LNCAP (cell line): ENCODE measurements around the gene FAN1.
A peak's percentile ranks its signal among the peaks of the same experiment; 100 is the strongest.

Source experiments
- TF ChIP-seq, protein P1 (sequence below): fragments of 450-650 bp; IDR thresholded peaks from 2 replicates; pipeline ENCODE4 v1.5.1; 2017; ENCODE audit warnings: mild to moderate bottlenecking

FAN1 gene

DNA sequence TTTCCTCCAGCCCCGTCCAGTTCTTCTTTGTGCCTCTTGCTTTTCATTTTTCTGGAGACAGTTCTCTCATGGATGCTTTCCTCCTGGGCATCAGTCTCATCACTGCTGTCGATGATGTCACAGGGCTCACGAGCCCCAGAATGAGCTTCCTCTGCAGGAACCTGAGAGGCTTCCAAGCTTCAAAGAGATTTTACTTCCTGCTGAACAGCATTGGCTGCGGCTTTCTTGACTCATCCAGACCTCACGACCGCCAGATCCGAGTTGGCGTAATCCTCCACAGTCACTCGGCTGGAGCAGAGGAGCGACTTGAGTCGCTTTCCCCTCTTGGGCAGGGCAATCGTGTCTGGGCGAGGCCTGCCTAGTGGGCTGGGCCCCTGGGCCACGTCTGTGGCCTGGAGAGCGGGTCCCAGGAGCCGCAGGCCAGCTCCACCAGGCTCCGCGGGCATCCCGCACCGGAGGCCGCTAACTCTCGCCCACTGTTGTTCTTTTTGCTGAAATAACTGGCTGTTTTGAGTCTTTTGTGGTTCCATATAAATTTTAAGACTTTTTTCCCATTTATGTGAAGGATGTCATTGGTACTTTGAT is 20.8 kb upstream of the FAN1 start:
- TF ChIP-seq, protein P1, sequence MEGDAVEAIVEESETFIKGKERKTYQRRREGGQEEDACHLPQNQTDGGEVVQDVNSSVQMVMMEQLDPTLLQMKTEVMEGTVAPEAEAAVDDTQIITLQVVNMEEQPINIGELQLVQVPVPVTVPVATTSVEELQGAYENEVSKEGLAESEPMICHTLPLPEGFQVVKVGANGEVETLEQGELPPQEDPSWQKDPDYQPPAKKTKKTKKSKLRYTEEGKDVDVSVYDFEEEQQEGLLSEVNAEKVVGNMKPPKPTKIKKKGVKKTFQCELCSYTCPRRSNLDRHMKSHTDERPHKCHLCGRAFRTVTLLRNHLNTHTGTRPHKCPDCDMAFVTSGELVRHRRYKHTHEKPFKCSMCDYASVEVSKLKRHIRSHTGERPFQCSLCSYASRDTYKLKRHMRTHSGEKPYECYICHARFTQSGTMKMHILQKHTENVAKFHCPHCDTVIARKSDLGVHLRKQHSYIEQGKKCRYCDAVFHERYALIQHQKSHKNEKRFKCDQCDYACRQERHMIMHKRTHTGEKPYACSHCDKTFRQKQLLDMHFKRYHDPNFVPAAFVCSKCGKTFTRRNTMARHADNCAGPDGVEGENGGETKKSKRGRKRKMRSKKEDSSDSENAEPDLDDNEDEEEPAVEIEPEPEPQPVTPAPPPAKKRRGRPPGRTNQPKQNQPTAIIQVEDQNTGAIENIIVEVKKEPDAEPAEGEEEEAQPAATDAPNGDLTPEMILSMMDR, result no peak

DNA sequence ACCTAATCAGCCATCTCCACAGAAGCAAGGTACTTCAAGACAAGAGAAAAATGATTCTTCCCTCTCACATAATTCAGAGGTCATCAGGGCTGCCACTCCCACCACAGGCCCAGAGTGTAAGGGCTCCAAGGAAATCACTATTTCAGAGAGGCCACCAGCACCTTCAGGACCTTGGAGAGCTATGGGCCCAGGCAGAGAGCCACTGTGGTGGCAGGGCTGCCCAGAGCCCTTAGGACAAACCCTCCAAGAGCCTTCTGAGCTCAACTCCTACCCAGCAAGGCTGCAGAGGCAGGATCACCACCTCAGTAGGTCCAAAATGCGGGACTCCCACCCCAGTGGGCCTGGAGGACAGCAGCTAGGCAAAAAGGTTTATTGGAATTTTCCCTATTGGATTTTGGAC is 17.9 kb upstream of the FAN1 start:
- TF ChIP-seq, protein P1, result no peak

DNA sequence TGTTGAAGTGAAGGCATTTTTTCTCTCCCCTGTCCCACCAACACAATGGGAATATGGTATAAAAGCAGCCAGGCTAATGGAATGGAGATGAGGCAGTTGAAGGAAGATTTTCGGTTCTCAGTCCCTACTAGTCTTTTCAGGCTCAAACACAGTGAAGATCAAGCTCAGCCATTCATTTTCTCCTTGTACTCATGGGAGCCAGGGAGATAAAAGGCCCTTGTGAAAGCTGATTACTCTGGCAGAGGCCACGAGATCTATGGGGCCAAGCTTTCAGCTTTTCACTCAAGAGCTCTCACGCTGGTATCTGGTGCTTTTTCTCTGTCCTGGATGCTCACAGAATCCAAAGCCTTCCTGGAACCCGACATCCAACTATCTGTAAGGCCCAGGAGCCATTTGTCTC is 14.5 kb upstream of the FAN1 start:
- TF ChIP-seq, protein P1, result no peak

DNA sequence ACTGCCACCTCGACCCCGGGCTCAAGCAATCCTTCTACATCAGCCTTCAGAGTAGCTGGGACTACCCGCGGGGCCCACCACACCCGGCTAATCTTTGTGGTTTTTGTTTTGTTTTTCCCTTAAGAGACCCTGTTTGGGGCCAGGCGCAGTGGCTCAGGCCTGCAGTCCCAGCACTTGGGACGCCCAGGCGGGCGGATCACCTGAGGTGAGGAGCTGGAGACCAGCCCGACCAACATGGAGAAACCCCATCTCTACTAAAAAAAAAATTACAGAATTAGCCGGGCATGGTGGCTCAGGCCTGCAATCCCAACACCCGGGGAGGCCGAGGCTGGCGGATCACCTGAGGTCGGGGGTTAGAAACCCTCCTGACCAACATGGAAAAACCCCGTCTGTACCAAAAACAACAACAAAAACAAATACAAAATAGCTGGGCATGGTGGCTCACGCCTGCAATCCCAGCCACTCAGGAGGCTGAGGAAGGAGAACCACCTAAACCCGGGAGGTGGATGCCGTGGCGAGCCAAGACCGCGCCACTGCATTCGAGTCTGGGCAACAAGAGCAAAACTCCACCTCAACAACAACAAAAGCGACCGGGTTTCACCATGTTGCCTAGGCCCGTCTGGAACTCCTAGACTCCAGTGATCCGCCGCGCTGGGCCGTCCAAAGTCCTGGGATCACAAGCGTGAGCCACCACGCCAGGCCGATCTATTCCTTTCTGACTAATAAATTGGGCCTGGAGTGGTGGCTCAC is 8.1 kb upstream of the FAN1 start:
- TF ChIP-seq, protein P1, result no peak

DNA sequence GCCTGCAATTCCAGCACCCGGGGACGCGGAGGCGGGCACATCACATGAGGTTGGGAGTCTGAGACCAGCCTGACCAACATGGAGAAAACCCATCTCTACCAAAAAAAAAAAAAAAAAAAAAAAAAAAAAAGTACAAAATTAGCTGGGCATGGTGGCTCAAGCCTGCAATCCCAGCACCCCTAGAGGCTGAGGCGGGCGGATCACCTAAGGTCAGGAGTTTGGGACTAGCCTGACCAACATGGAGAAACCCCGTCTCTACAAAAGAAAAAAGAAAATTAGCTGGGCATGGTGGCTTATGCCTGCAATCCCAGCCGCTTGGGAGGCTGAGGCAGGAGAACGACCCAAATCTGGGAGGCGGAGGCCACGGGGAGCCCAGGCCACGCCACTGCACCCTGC is 7.5 kb upstream of the FAN1 start:
- TF ChIP-seq, protein P1, result no peak

DNA sequence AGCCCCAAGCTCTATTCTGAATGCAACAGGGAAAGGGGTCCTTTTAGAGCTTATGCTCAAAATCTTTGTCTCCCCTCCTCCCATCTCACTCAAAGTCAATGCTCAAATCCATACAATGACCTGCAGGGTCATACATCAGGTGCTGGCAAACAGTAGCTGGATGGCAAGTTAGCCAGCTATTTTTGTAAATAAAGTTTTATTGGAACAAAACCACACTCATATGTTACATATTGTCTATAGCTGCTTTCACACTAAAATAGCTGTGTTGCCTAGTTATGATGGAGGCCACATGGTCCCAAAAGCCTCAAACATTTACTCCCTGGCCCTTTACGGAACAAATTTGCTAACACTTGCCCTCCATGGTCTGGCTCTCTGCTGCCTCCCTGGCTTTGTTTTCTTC is 1.8 kb upstream of the FAN1 start:
- TF ChIP-seq, protein P1, result no peak

DNA sequence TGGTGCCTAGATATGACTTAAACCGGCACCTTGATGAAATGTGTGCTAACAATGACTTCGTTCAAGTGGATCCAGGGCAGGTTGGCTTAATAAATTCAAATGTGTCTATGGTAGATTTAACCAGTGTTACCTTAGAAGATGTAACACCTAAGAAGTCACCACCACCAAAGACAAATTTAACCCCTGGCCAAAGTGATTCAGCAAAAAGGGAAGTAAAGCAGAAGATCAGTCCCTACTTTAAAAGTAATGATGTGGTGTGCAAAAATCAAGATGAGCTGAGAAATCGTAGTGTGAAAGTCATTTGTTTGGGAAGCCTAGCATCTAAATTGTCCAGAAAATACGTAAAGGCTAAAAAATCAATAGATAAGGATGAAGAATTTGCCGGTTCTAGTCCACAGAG is 1.1 kb downstream of the FAN1 start:
- TF ChIP-seq, protein P1, result no peak

DNA sequence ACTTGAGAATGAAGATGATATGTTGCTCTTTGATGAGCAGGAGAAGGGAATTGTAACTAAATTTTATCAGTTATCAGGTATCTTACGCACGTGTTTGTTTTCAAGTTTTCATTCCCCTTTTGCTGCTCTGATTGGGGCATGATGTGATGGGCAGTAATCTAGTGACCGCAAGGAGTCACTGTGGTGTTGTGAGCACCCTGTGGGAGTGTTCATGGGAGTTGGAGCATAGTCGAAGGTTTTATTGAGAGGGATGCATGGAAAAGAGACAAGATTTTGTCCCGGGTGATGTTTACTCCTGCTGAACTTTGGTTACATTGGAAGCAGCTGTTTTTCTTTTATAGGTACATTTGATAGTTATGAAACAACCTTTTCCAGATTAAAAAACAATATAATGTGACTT is 2.1 kb downstream of the FAN1 start:
- TF ChIP-seq, protein P1, result peak; percentile 87
